HG03457 (cell line): ENCODE data around the gene TMC3.
"Not testable (repeated sequence)": the region's sequence is repeated elsewhere in the genome, so short reads cannot be mapped to it uniquely, and the experiment has no call there.

Experiments
- ATAC-seq: cut with Tn5 transposase; IDR thresholded peaks from one replicate; pipeline ENCODE4 v1.9.1; 2021; ENCODE audit warnings: moderate number of reproducible peaks; ENCODE audit not compliant: unreplicated experiment

Gene TMC3

GRCh38 chr15:81348691-81349090 is 25.3 kb downstream of the TMC3 start:
- ATAC-seq, result not testable (repeated sequence)

- ATAC-seq, result no peak
These were observed 26.1 kb downstream of the TMC3 start for GRCh38 chr15:81347910-81348309.

GRCh38 chr15:81346611-81347010 is 27.4 kb downstream of the TMC3 start:
- no peak for ATAC-seq

DNA sequence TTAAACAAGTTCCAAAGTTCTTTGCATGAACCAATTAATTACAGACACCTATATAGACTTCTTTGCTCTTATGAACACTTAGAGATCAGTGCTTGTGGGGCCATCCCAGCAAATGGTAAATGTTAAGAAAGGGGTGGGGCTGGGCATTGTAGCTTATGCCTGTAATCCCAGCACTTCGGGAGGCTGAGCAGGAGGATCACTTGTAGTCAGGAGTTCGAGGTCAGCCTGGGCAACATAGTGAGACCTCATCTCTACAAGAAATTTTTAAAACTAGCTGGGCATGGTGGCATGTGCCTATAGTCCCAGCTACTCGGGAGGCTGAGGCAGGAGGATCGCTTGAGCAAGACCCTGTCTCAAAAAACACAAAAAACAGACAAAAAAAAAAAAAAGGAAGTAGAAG is 30.6 kb downstream of the TMC3 start:
- ATAC-seq, result no peak

DNA sequence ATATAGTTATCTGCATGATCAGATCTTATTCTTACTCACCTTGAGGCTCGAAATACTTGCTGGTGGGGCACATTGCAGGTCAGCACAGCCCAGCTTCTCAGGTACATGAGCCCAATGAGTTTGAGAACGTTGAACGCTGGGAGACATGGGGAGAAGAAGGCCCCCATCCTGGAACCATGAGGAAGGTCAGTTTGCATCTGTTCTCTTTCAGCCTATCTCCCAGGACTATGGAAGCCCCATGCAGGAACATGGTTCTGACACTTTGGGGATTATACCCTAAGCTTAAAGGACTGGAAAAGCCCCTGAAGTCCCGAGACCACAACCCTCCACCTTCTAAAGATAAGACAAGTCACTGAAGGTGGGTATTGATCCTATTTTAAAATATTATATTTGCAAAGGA is 32.7 kb downstream of the TMC3 start:
- ATAC-seq, result no peak

DNA sequence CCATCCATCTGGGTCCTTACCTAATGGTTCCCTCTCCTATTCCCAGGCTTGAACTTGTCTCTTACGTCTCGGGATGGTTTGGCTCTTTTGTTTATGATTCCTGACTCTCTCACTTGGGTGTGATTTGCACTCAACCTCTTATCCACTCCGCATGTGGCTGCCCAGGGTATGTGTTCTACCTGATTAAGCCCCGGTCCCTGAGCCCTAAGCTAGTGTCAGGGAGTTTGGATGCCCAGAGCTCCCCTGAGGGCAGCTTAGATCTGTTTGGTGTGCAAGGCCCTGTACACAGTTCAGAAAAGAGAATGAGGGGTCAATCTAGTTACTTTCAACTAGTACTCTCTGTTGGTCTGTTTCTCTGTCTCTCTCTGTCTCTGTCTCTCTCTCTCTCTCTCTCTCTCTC is 34.2 kb downstream of the TMC3 start:
- no peak for ATAC-seq

DNA sequence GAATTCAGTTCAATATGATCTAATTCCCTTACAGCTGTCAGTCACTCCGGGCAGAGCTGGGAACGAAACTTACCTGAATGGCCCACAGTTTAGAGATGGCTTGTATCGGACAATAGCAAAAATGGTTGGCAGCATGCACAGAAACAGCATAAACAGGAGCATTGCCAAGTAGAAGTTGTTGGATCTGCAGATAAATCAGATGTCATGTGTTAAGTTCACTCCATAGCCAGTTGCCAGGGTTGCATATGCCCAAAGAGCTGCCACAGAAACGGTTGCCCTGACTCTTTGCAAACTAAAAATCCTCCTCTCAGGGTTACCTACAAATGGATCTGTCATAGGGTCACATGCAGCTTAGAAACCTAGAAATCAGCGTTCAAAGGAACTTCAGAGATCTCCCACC is 34.7 kb downstream of the TMC3 start:
- ATAC-seq, result no peak

GRCh38 chr15:81338170-81339007 is 35.6 kb downstream of the TMC3 start:
- ATAC-seq, result no peak

- no peak for ATAC-seq
These were observed 36.3 kb downstream of the TMC3 start for GRCh38 chr15:81337713-81338157.

DNA sequence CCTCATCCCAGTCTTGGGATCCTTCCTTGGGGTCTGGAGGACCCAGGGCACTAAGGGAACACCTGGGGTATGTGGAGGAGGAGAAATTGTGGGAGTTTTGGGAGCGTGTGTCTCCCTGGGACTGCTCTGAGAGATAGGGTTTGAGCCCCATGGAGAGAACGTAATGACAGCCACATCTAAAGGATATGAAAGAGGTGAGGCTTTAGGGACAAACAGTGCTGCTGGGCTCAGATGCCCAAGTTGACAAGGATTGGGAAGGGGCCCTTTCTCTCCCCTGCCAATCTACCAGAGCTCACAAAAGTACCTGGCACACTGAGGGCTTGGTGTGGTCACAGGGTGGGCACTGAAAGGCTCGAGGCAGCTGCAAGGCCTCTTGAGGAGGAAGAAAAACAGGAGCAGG is 36.8 kb downstream of the TMC3 start:
- no peak for ATAC-seq

GRCh38 chr15:81336568-81336967 is 37.4 kb downstream of the TMC3 start:
- no peak for ATAC-seq

DNA sequence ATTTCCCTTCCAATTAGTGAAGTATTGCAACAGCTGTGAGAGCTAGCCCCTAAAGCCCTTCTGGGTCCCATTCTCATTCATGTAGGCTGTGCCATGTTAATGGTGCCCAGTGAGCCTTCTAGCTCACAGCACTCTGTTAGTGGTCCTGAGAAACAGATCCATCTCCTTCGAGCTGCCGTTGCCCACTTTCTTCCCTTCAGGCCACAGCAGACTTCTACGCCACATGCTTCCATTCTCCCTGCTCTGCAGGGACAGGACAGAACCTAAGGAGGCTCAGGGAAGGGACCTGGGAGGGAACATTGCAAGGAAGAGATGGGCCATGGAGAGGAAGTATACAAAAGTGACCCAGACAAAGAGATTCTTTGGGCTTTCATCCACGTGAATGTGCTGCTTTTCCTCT is 38.4 kb downstream of the TMC3 start:
- no peak for ATAC-seq

DNA sequence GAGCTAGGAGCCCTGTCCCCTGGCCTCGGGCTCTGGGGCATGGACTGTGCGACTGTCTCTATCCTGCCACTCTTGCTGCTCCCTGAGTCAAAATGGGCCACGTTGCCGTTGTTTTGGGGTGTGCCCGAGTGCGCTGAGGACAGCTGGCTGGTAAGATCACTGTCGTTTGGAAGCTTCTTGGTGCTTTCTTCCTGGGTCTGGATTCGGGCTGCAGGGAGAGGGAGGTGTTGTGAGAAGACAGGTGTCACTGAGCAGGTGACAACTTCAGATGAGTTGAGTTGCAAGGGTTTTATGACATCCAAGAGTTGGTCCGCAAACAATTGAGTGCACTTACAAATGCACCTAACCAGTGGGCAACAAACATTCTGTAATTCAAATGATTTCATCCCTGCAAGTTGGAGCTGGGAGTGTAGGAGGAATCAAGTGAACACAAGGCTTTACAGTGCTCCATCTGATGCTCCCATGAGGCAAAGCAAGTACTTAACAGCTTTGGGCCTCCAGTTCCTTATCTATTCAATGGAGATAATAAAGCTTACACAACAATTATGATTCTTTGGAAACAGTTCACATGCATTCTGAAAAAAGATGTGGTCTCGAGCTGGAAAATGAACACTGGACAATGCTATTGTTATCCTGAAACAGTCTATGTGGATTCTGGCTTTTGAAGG is 39.1 kb downstream of the TMC3 start:
- ATAC-seq, result no peak

GRCh38 chr15:81333363-81333762 is 40.6 kb downstream of the TMC3 start:
- ATAC-seq, result no peak

DNA sequence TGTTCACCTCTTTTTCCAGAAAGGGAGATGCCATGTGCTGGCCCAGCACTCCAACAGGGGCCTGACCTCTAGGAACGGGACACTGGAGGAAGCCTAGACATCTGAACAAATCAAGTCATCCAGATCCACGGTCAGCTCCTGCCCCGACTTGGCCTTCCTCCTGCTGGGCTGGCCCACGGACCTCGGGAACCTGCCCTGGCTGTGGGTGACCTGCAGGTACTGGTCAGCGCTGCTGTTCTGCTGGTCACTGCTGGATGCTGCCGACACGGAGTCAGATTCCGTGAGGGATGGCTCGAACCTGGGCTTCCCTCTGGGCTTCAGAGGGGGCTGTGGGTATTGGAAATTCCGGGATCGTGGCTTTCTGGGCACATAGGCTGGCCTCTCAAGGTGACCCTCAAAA is 41.7 kb downstream of the TMC3 start:
- ATAC-seq, result no peak

DNA sequence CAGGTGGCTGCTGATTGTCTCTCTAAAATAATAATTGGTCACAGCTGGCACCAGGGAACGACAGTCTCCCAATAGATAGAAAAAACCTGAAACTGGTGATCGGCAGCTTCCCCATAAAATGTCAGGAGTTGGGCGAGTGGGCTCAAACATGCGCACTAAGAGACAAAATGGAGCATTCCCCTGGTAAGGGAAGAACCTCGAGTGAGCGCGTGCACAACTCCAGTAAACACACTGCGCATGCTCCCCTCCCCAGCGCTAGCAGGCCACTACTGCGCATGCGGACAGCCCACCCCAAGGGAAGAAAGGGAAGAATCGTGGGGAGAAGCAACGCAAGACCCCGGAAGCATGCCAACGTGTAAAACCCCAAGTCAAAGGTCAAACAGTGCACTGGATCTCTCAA is 42.4 kb downstream of the TMC3 start:
- no peak for ATAC-seq

DNA sequence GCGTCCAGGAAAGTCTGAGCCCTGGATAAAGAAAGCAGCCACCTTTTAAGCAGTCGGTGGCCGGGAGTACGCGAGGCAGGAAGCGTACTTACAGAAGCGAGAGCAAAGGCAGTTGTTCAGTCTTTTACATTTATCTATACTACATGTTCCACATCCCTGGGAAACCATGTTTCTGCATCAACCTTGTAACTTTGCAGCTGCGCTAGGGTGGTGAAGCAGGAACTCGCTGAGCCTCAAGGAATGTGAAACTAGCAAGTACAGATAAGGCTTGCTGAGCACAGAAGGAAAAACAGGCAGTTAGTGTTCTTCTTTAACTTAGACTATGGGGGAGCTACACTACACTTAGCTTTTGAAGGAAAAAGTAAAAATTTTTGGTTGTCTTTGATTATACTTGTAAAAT is 42.9 kb downstream of the TMC3 start:
- ATAC-seq, result not testable (repeated sequence)

DNA sequence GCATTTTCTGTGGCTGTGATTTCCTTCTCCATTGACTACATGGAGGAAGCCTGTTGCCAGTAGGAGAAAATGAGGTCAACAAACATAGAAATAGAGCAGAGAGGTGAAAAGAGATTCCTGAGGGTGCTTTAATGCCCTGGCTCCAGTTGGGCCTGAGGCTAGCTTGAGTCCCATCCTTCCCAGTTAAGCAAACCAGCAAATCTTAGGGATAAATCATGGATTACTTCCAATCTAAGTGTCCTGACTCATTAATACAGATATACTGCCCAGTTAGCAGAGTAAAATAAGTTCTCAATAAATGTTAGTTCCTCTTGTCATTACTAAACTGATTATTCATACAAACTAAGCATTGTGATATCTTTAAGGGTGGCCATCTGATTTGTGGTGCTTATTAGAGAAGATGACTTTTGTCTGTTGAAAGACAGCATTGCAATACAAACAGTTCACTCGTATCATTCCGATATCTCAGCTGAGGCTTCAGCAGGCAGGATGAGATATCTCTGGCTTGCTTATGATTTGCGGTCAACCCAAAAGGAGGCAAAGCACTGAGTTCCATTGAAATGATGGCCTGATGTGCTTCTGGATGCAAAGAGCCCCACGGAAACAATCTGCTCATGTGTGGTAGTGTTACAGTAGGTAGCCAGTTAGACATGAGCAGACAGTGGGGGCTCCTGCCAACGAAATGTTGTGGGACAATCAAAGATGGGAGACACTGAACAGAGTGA is 43.5 kb downstream of the TMC3 start:
- no peak for ATAC-seq

GRCh38 chr15:81329446-81329845 is 44.6 kb downstream of the TMC3 start:
- no peak for ATAC-seq

GRCh38 chr15:81327516-81327915 is 46.5 kb downstream of the TMC3 start:
- ATAC-seq, result no peak

DNA sequence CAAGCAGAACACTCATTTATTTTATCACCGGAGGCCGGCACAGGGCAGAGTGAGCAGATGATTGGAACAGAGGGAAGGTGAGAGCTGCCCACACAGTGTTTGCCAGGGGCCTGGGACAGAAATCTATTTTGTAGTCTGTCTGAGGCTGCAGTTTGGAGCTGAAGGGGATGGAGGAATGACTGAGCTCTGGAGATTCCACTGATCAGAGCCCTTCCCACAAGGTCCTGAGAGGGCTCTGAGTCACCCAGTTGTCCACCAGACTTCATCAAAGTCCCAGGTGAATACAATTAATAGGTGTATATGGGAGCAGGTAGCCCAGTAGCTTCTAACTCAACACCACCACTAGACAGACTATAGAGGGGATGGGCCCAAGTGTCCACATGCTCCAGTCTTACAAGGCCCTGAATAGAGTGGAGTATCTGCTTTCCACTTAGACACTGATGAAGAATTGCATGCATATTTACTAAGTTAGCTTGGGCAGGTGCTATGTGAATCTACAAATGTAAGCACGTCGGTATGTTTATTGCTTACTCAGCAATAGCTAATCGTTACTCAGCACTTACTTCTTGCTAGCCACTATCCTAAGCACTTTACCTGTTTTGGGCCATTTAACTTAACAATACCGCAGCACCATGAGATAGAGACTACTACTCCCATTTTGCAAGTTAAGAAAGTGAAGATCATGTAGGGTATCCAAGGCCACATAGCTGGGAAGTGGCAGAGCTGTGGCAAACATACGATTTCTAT is 47.4 kb downstream of the TMC3 start:
- ATAC-seq, result no peak
